ENCODE measurements around the gene JAZF1.

Gene JAZF1

DNA sequence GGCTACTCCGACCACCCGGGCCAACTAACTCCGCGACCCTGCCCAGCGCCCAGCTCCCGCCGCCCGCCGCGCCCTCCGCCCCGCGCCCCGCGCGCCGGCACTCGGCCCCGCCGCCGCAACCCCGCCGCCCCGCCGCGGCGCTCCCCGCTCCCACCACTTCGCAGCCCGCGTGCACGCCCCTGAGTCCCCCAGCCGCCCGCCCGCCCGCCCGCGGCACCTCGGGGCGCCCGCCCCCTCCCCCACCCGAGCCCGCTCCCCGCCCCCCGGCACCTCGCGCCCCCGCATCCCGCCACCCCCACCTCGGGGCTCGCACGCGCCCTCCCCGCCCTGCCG, 598 bp downstream of the JAZF1 start:
- no peak overlapping the region for H2BK5ac ChIP-seq (ENCODE audit: low read depth, low read length, poor library complexity, severe bottlenecking)
- no peak overlapping the region for H3K4ac ChIP-seq (ENCODE audit: low read depth in 1 of 2, low read length in 2 of 2)
- DNase-seq, result no peak
- no peaks in the 10 kb centered on the region for H3K27me3 ChIP-seq (ENCODE audit: control insufficient read depth in 1 of 2, insufficient read depth in 1 of 2, low read length in 2 of 2)
- peak overlapping the region in 1 of 2 experiments; percentile 46 for H3K14ac ChIP-seq (ENCODE audit: low read length in 2 of 2)
- H4K8ac ChIP-seq (ENCODE audit: low read length), result no peak overlapping the region
- H3K36me3 ChIP-seq (ENCODE audit: control insufficient read depth in 1 of 2, insufficient read depth in 2 of 2, low read depth in 1 of 2, low read length in 2 of 2), result no peaks in the 10 kb centered on the region
- H3K79me1 ChIP-seq (replicated peaks; ENCODE audit: low read length, poor library complexity, severe bottlenecking), result peaks cover 2% of the 10 kb centered on the region
- peak overlapping the region; percentile 96 for H2BK120ac ChIP-seq (ENCODE audit: low read depth, low read length)
- no peak overlapping the region for H3K9ac ChIP-seq (ENCODE audit: low read length)
- H3K9me3 ChIP-seq (ENCODE audit: control insufficient read depth, low read length), result no peaks in the 10 kb centered on the region
- H2AK5ac ChIP-seq (ENCODE audit: low read length, severe bottlenecking), result no peak overlapping the region
- H3K18ac ChIP-seq (ENCODE audit: low read depth in 1 of 2, low read length in 2 of 2), result peak overlapping the region in 1 of 2 experiments; percentile 73
- H3K23ac ChIP-seq (ENCODE audit: low read length in 2 of 2), result no peak overlapping the region
- H3K4me1 ChIP-seq (ENCODE audit: control insufficient read depth, insufficient read depth, low read depth, low read length), result peaks cover 11% of the 10 kb centered on the region
- H3K4me3 ChIP-seq (ENCODE audit: insufficient read depth in 1 of 2, low read depth in 1 of 2, low read length in 2 of 2), result peak overlapping the region in 1 of 2 experiments; percentile 68
- peak overlapping the region; percentile 19 for H2BK15ac ChIP-seq (ENCODE audit: low read depth, poor library complexity, severe bottlenecking)
- H2BK12ac ChIP-seq (ENCODE audit: low read length in 2 of 2), result no peak overlapping the region
- peak overlapping the region; percentile 47 for H3K4me2 ChIP-seq (ENCODE audit: low read length, poor library complexity, severe bottlenecking)
- no peak overlapping the region for H4K91ac ChIP-seq (ENCODE audit: low read length)
- H3K27ac ChIP-seq (ENCODE audit: low read length, poor library complexity, severe bottlenecking), result no peak overlapping the region
- H2AFZ ChIP-seq (ENCODE audit: low read depth, low read length), result no peak overlapping the region
- WGBS, result no CpG with 5 or more reads among the region's 55 CpGs

DNA sequence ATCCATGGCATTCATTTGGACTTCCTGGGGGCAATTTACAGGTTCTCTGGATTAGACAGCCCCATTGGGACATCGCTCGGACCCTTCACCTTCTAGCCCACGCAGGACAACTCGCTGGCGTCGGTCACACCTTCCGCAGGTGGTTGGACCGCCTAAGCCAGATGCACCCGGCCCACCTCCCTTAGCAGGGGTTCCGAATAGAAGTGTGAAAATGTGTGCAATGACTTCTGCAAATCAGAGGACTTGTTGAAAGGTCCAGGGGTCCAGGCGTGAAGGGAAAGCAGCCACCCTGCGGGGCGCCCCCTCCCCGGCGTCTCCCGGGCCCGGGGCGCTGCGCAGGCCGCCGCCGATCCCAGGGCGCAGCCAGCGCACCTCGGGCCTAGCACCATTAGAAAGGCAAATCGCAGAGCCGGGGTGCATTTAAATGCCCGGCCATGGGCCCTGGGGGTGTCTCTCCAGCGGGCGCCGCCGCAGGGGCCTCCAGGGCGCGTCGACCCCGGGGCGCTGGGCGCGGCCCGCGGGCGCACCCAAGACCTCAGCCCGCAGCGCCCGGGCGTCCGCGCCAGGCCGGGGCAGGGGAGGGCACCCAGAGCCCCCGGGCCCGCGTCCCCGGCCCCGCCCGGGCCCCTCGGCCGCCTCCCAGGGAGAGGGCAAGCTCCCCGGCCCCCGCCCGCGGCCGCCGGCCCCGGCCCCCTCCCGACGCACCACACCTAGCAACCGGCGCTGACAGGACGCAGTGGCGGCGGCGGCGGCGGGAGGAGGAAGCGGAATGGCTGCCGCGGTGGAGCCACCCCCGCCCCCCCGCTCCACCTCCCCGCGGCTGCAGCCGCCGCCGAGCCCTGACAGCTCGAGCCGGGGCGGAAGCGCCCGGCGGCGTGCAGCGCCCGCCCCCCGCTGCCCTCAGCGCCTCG, 1.2 kb downstream of the JAZF1 start:
- peak overlapping the region; percentile 88 to 91 for H3K18ac ChIP-seq (ENCODE audit: low read depth in 1 of 2, low read length in 2 of 2)
- H3K23ac ChIP-seq (ENCODE audit: low read length in 2 of 2), result peak overlapping the region in 1 of 2 experiments; percentile 83
- H4K8ac ChIP-seq (ENCODE audit: low read length), result peak overlapping the region; percentile 35

DNA sequence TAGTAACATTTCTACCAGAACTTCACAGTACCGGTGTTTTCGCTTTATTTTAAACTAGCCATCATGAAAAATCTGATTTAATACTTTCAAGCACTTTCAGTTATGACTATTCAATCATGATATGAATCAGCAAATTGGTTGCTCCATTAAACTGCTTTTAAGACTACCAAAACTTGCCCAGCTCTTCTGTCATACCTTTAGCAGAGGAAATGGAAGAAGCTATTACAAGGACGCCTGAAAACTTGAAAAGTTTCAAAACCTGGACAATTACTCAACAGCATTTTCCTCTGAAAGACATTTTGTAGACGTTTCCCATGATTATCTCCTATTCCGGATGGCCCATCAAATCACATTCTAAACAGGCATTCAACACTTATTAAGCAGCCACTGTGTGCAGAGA, 2.0 kb downstream of the JAZF1 start:
- H2BK15ac ChIP-seq (ENCODE audit: low read depth, poor library complexity, severe bottlenecking), result no peak overlapping the region
- no peaks in the 10 kb centered on the region for H3K9me3 ChIP-seq (ENCODE audit: control insufficient read depth, low read length)
- H2BK5ac ChIP-seq (ENCODE audit: low read depth, low read length, poor library complexity, severe bottlenecking), result no peak overlapping the region
- H3K9ac ChIP-seq (ENCODE audit: low read length), result peak overlapping the region; percentile 80
- H3K36me3 ChIP-seq (ENCODE audit: control insufficient read depth in 1 of 2, insufficient read depth in 2 of 2, low read depth in 1 of 2, low read length in 2 of 2), result no peaks in the 10 kb centered on the region
- H2AFZ ChIP-seq (ENCODE audit: low read depth, low read length), result no peak overlapping the region
- peak overlapping the region; percentile 3 for H3K27ac ChIP-seq (ENCODE audit: low read length, poor library complexity, severe bottlenecking)
- H3K14ac ChIP-seq (ENCODE audit: low read length in 2 of 2), result no peak overlapping the region
- H2BK12ac ChIP-seq (ENCODE audit: low read length in 2 of 2), result no peak overlapping the region
- peak overlapping the region in 1 of 2 experiments; percentile 80 for H3K4me3 ChIP-seq (ENCODE audit: insufficient read depth in 1 of 2, low read depth in 1 of 2, low read length in 2 of 2)
- peaks cover 16% of the 10 kb centered on the region for H3K4me1 ChIP-seq (ENCODE audit: control insufficient read depth, insufficient read depth, low read depth, low read length)
- WGBS, result 80% methylated on average over 5 of the region's 5 CpGs
- no peak overlapping the region for H4K8ac ChIP-seq (ENCODE audit: low read length)
- H4K91ac ChIP-seq (ENCODE audit: low read length), result no peak overlapping the region
- H3K27me3 ChIP-seq (ENCODE audit: control insufficient read depth in 1 of 2, insufficient read depth in 1 of 2, low read length in 2 of 2), result no peaks in the 10 kb centered on the region
- peaks cover 9% of the 10 kb centered on the region for H3K79me1 ChIP-seq (replicated peaks; ENCODE audit: low read length, poor library complexity, severe bottlenecking)
- no peak overlapping the region for H3K23ac ChIP-seq (ENCODE audit: low read length in 2 of 2)
- H2AK5ac ChIP-seq (ENCODE audit: low read length, severe bottlenecking), result no peak overlapping the region
- H3K4me2 ChIP-seq (ENCODE audit: low read length, poor library complexity, severe bottlenecking), result peak overlapping the region; percentile 92
- H2BK120ac ChIP-seq (ENCODE audit: low read depth, low read length), result no peak overlapping the region
- no peak overlapping the region for H3K18ac ChIP-seq (ENCODE audit: low read depth in 1 of 2, low read length in 2 of 2)
- no peak for DNase-seq
- no peak overlapping the region for H3K4ac ChIP-seq (ENCODE audit: low read depth in 1 of 2, low read length in 2 of 2)

More for the DNA sequence above, 1.2 kb downstream of the JAZF1 start:
- peak overlapping the region; percentile 68 to 80 for H3K4me3 ChIP-seq (ENCODE audit: insufficient read depth in 1 of 2, low read depth in 1 of 2, low read length in 2 of 2)
- peak; percentile 62 for DNase-seq
- H4K91ac ChIP-seq (ENCODE audit: low read length), result peak overlapping the region; percentile 29
- H2BK120ac ChIP-seq (ENCODE audit: low read depth, low read length), result peak overlapping the region; percentile 96
- H2AFZ ChIP-seq (ENCODE audit: low read depth, low read length), result no peak overlapping the region
- WGBS, result 6% methylated on average over 34 of the region's 96 CpGs
- H3K9me3 ChIP-seq (ENCODE audit: control insufficient read depth, low read length), result no peaks in the 10 kb centered on the region
- no peak overlapping the region for H2BK5ac ChIP-seq (ENCODE audit: low read depth, low read length, poor library complexity, severe bottlenecking)
- peaks cover 7% of the 10 kb centered on the region for H3K79me1 ChIP-seq (replicated peaks; ENCODE audit: low read length, poor library complexity, severe bottlenecking)
- H3K27ac ChIP-seq (ENCODE audit: low read length, poor library complexity, severe bottlenecking), result peak overlapping the region; percentile 30
- peak overlapping the region; percentile 84 to 92 for H3K4ac ChIP-seq (ENCODE audit: low read depth in 1 of 2, low read length in 2 of 2)
- no peak overlapping the region for H2AK5ac ChIP-seq (ENCODE audit: low read length, severe bottlenecking)
- no peaks in the 10 kb centered on the region for H3K27me3 ChIP-seq (ENCODE audit: control insufficient read depth in 1 of 2, insufficient read depth in 1 of 2, low read length in 2 of 2)
- H3K14ac ChIP-seq (ENCODE audit: low read length in 2 of 2), result peak overlapping the region; percentile 78 to 92
- H3K36me3 ChIP-seq (ENCODE audit: control insufficient read depth in 1 of 2, insufficient read depth in 2 of 2, low read depth in 1 of 2, low read length in 2 of 2), result no peaks in the 10 kb centered on the region
- peak overlapping the region; percentile 87 for H2BK15ac ChIP-seq (ENCODE audit: low read depth, poor library complexity, severe bottlenecking)
- H2BK12ac ChIP-seq (ENCODE audit: low read length in 2 of 2), result peak overlapping the region in 1 of 2 experiments; percentile 55
- peak overlapping the region; percentile 80 for H3K9ac ChIP-seq (ENCODE audit: low read length)
- peaks cover 16% of the 10 kb centered on the region for H3K4me1 ChIP-seq (ENCODE audit: control insufficient read depth, insufficient read depth, low read depth, low read length)
- H3K4me2 ChIP-seq (ENCODE audit: low read length, poor library complexity, severe bottlenecking), result peak overlapping the region; percentile 92

DNA sequence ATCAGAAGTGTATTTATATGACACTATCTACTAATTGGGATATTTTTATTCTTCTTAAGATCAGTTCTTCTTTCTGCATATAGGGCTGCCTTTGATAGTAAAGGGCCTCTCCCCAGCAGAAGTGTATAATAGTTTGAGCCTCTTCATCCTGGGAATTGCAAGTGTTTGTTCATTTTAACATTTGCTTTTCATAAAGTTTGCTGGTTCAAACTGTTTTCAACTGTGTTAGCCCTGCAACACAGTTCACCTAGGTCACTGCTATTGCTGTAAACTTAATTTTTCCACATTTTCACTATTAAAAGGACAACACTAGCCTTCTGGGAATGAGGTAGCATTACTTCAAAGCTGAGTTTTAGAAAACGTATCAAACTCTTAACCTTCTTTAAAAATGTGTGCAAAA, 2.8 kb downstream of the JAZF1 start:
- no peak overlapping the region for H2AFZ ChIP-seq (ENCODE audit: low read depth, low read length)
- H3K4me3 ChIP-seq (ENCODE audit: insufficient read depth in 1 of 2, low read depth in 1 of 2, low read length in 2 of 2), result no peak overlapping the region
- no peak overlapping the region for H2BK5ac ChIP-seq (ENCODE audit: low read depth, low read length, poor library complexity, severe bottlenecking)
- no peaks in the 10 kb centered on the region for H3K9me3 ChIP-seq (ENCODE audit: control insufficient read depth, low read length)
- H3K27me3 ChIP-seq (ENCODE audit: control insufficient read depth in 1 of 2, insufficient read depth in 1 of 2, low read length in 2 of 2), result no peaks in the 10 kb centered on the region
- no peak overlapping the region for H3K27ac ChIP-seq (ENCODE audit: low read length, poor library complexity, severe bottlenecking)
- no peak for DNase-seq
- H3K4me1 ChIP-seq (ENCODE audit: control insufficient read depth, insufficient read depth, low read depth, low read length), result peaks cover 17% of the 10 kb centered on the region
- H3K4me2 ChIP-seq (ENCODE audit: low read length, poor library complexity, severe bottlenecking), result no peak overlapping the region
- no peak overlapping the region for H3K23ac ChIP-seq (ENCODE audit: low read length in 2 of 2)
- no peak overlapping the region for H3K14ac ChIP-seq (ENCODE audit: low read length in 2 of 2)
- no peak overlapping the region for H3K9ac ChIP-seq (ENCODE audit: low read length)
- no peak overlapping the region for H4K91ac ChIP-seq (ENCODE audit: low read length)
- no peak overlapping the region for H3K4ac ChIP-seq (ENCODE audit: low read depth in 1 of 2, low read length in 2 of 2)
- H4K8ac ChIP-seq (ENCODE audit: low read length), result no peak overlapping the region
- H2BK15ac ChIP-seq (ENCODE audit: low read depth, poor library complexity, severe bottlenecking), result no peak overlapping the region
- H2AK5ac ChIP-seq (ENCODE audit: low read length, severe bottlenecking), result no peak overlapping the region
- H3K79me1 ChIP-seq (replicated peaks; ENCODE audit: low read length, poor library complexity, severe bottlenecking), result peaks cover 12% of the 10 kb centered on the region
- 100% methylated on average over 1 of the region's 1 CpG for WGBS
- no peak overlapping the region for H2BK12ac ChIP-seq (ENCODE audit: low read length in 2 of 2)
- H2BK120ac ChIP-seq (ENCODE audit: low read depth, low read length), result no peak overlapping the region
- H3K36me3 ChIP-seq (ENCODE audit: control insufficient read depth in 1 of 2, insufficient read depth in 2 of 2, low read depth in 1 of 2, low read length in 2 of 2), result no peaks in the 10 kb centered on the region
- no peak overlapping the region for H3K18ac ChIP-seq (ENCODE audit: low read depth in 1 of 2, low read length in 2 of 2)
